ENCODE measurements around the gene TGIF2LX. TPM values are rescaled to one million over a fixed set of nuclear protein-coding genes. Genes with fewer than 3 reads are reported as not detected.
"Not testable (repeated sequence)": the region's sequence is repeated elsewhere in the genome, so short reads cannot be mapped to it uniquely, and the experiment has no call there.

Gene TGIF2LX
- polyA plus RNA-seq (2012; ENCODE audit: insufficient read depth, insufficient read length) = not detected

DNA sequence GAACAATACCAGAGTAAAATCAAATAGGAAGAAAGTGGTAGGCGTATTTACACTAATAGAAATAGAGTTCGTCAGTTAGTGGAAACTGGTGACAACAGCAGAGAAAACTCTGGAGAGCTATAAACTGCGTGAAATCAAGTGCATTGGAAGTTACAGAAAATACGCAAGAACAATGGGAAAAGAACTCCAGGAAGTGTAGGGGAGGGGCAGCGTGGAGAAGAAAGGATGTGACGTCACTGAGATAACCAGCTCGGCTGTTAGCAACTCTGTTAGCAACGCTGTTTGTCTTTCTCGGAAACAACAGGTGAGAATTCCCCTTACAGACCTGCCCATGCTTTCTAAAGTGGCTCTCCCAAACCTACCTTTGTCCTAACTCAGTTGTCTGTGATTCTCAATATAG is at the start of gene TGIF2LX:
TSS of gene TGIF2LX (plus strand) at position 244 of the 400 bp plus-strand sequence. CDS start 178 bp downstream, outside the sequence.
- not testable (repeated sequence) for H3K4me3 ChIP-seq (ENCODE audit: low read length); DNase-seq (ENCODE audit: low read depth, low spot score)

DNA sequence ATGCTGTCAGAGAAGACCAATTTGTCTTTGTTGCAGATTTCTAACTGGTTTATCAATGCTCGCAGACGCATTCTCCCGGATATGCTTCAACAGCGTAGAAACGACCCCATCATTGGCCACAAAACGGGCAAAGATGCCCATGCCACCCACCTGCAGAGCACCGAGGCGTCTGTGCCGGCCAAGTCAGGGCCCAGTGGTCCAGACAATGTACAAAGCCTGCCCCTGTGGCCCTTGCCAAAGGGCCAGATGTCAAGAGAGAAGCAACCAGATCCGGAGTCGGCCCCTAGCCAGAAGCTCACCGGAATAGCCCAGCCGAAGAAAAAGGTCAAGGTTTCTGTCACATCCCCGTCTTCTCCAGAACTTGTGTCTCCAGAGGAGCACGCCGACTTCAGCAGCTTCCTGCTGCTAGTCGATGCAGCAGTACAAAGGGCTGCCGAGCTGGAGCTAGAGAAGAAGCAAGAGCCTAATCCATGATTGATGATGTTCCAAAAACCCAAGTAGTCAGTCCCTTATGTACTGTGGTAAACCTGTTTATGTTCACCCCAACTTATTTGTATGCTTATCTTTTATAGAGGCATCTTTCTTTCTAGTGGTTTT is 728 bp downstream of the TGIF2LX start:
- DNase-seq (ENCODE audit: low read depth, low spot score); H3K4me3 ChIP-seq (ENCODE audit: low read length): not testable (repeated sequence)

DNA sequence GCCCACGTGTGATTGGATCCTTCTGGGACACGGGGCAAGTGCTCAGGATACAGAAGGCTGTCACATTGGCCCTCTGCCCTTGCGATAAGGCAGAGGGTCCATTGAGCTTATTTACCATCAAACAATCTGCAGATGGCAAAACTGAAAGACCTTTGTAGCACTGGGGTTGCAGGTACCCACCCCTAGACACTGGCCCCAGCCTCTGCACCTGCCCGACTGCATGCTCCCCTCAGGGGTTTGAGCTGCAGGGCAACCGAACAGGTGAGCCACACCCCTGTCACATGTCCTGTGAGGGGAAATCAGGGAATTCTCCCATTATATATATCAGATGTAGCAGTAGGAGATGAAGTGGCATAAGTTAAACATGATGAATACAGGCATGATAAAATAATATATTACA is 21.4 kb downstream of the TGIF2LX start:
- DNase-seq (ENCODE audit: low read depth, low spot score); H3K4me3 ChIP-seq (ENCODE audit: low read length): not testable (repeated sequence)

DNA sequence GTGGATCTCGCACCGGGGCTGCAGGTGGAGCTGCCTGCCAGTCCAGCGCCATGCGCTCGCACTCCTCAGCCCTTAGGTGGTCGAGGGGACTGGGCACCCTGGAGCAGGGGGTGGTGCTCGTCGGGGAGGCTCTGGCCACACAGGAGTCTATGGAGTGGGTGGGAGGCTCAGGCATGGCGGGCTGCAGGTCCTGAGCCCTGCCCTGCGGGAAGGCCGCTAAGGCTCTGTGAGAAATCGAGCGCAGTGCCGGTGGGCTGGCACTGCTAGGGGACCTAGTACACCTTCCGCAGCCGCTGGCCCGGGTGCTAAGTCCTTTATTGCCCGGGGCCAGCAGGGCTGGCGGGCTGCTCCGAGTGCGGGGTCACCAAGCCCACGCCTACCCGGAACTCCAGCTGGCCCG is 43.9 kb downstream of the TGIF2LX start:
- not testable (repeated sequence) for DNase-seq (ENCODE audit: low read depth, low spot score); H3K4me3 ChIP-seq (ENCODE audit: low read length)
